GM12878 (cell line): ENCODE measurements around the gene POP7. TPM values are rescaled to one million over a fixed set of nuclear protein-coding genes. Genes with fewer than 3 reads are reported as not detected.

Experiments
- ASH2L ChIP-seq: fragments of 300-600, 200-600 bp; sonication (generic); IDR thresholded peaks from 2 replicates; pipeline ENCODE4 v1.6.1; 2017; ENCODE audit warnings: low read depth, mild to moderate bottlenecking, borderline replicate concordance
- BCL11A ChIP-seq: IDR thresholded peaks from 2 replicates; pipeline ENCODE4 v1.6.1; 2011; ENCODE audit warnings: low read depth, low read length
- CBFB ChIP-seq: IDR thresholded peaks from 2 replicates; pipeline ENCODE4 v1.6.1; 2016; ENCODE audit warnings: antibody characterized with exemption, low read depth
- CHD2 ChIP-seq: IDR thresholded peaks from 2 replicates; pipeline ENCODE4 v1.6.1; 2011; ENCODE audit warnings: low read depth, low read length, improper control_type of control experiment, borderline replicate concordance
- E2F4 ChIP-seq: IDR thresholded peaks from 2 replicates; pipeline ENCODE4 v1.6.1; 2012; ENCODE audit warnings: low read depth, low read length, improper control_type of control experiment
- EGR1 ChIP-seq, 2 experiments: IDR thresholded peaks; 1 replicate in 1 of 2; 2 replicates in 1 of 2; pipeline ENCODE4 v1.6.1; 2011 to 2012; ENCODE audit warnings: low read depth in 2 of 2, low read length in 2 of 2, borderline replicate concordance in 1 of 2, mild to moderate bottlenecking in 1 of 2, moderate library complexity in 1 of 2
- FOS ChIP-seq: IDR thresholded peaks from 3 replicates; pipeline ENCODE4 v1.6.1; 2011; ENCODE audit warnings: borderline replicate concordance; ENCODE audit not compliant: insufficient read length; ENCODE audit errors: extremely low read depth
- HCFC1 ChIP-seq: fragments of 150-350 bp; IDR thresholded peaks from 2 replicates; pipeline ENCODE4 v1.6.1; 2014; ENCODE audit warnings: low read length
- HDAC2 ChIP-seq: fragments of 200-600 bp; sonication (generic); IDR thresholded peaks from 2 replicates; pipeline ENCODE4 v1.6.1; 2017
- IRF4 ChIP-seq: IDR thresholded peaks from 2 replicates; pipeline ENCODE4 v1.6.1; 2011; ENCODE audit warnings: low read depth, low read length
- IRF5 ChIP-seq: fragments of 450-650 bp; IDR thresholded peaks from 2 replicates; pipeline ENCODE4 v1.6.1; 2017; ENCODE audit warnings: borderline replicate concordance
- JUND ChIP-seq: IDR thresholded peaks from 2 replicates; pipeline ENCODE4 v1.6.1; 2012; ENCODE audit warnings: low read depth, mild to moderate bottlenecking, low read length, improper control_type of control experiment, moderate library complexity
- KAT2A ChIP-seq: conservative IDR thresholded peaks from 2 replicates; pipeline ENCODE4 v1.6.1; 2011; ENCODE audit warnings: low read depth, low read length; ENCODE audit not compliant: control insufficient read depth
- KDM1A ChIP-seq: fragments of 200-600 bp; sonication (generic); IDR thresholded peaks from 2 replicates; pipeline ENCODE4 v1.6.1; 2016; ENCODE audit warnings: borderline replicate concordance
- PML ChIP-seq: IDR thresholded peaks from 2 replicates; pipeline ENCODE4 v1.6.1; 2012; ENCODE audit warnings: low read length, inconsistent platforms
- POLR2AphosphoS2 ChIP-seq: IDR thresholded peaks from 2 replicates; pipeline ENCODE4 v1.6.1; 2011; ENCODE audit warnings: low read depth, mild to moderate bottlenecking, low read length, improper control_type of control experiment, moderate library complexity
- RAD21 ChIP-seq: IDR thresholded peaks from 2 replicates; pipeline ENCODE4 v1.6.1; 2011; ENCODE audit warnings: mild to moderate bottlenecking, low read depth, low read length, moderate library complexity; ENCODE audit not compliant: insufficient read depth
- RFX5 ChIP-seq: IDR thresholded peaks from 2 replicates; pipeline ENCODE4 v1.6.1; 2011; ENCODE audit warnings: low read depth, low read length, improper control_type of control experiment
- SIX5 ChIP-seq: IDR thresholded peaks from 2 replicates; pipeline ENCODE4 v1.6.1; 2011; ENCODE audit warnings: mild to moderate bottlenecking, low read depth, low read length, moderate library complexity; ENCODE audit not compliant: severe bottlenecking
- SMAD5 ChIP-seq: IDR thresholded peaks from 2 replicates; pipeline ENCODE4 v1.6.1; 2016; ENCODE audit warnings: antibody characterized with exemption, low read depth
- SRF ChIP-seq, 2 experiments: IDR thresholded peaks; 2 replicates each; pipeline ENCODE4 v1.6.1; 2011; ENCODE audit warnings: low read depth in 2 of 2, low read length in 2 of 2, mild to moderate bottlenecking in 1 of 2, moderate library complexity in 1 of 2
- TAF1 ChIP-seq: IDR thresholded peaks from 2 replicates; pipeline ENCODE4 v1.6.1; 2011; ENCODE audit warnings: mild to moderate bottlenecking, low read depth, low read length, borderline replicate concordance
- USF2 ChIP-seq: IDR thresholded peaks from 2 replicates; pipeline ENCODE4 v1.6.1; 2011; ENCODE audit warnings: low read depth, low read length, improper control_type of control experiment, borderline replicate concordance
- ZBTB4 ChIP-seq: fragments of 450-650 bp; formaldehyde crosslinking; IDR thresholded peaks from 2 replicates; pipeline ENCODE4 v1.4.0; 2022; ENCODE audit warnings: mild to moderate bottlenecking, moderate library complexity
- polyA plus RNA-seq, 11 experiments: library from polyadenylated mRNA; depleted of rRNA in 4 of 11; unstranded in 6 of 11; stranded (reverse) in 5 of 11; fragments of >200 nt; fragmentation: Nextera tagmentation in 4 of 11; fragmentation: Illumina TruSeq in 1 of 11; extraction: Ambion mirVana in 4 of 11; extraction: Trizol in 1 of 11; gene quantifications; 1 replicate in 1 of 11; 2 replicates in 10 of 11; pipeline versions ENCODE4 v1.2.1 to v1.2.3, GENCODE V29; 2011 to 2016; ENCODE audit warnings: inconsistent platforms in 2 of 11, missing spikeins in 2 of 11, low read depth in 1 of 11
- total RNA-seq, 4 experiments: library from RNA; depleted of rRNA in 3 of 4; stranded (reverse); fragments of >200 nt in 3 of 4; fragmentation: Illumina TruSeq in 1 of 4; extraction: Trizol in 1 of 4; gene quantifications; 2 replicates each; pipeline versions ENCODE4 v1.2.1 to v1.2.3, GENCODE V29; 2013 to 2021

POP7 gene
- total and polyA plus RNA-seq, 10 of the 15 experiments (the other 5 are each of a cell fraction or from before 2014, with no cell fraction given) = 12.1 to 148 (median 51.7) TPM

- 0 out of 2 replicates have a peak, but pooled peaks have one; percentile 29 for TF ChIP-seq CBFB
- peak; percentile 89 for TF ChIP-seq USF2
- 0 out of 3 replicates have a peak, but pooled peaks of 1 of the 2 experiments have one; percentile 37 for TF ChIP-seq EGR1 (IDR thresholded peaks at IDR 0.05; ENCODE audit: borderline replicate concordance in 1 of 2, low read depth in 2 of 2, low read length in 2 of 2)
- TF ChIP-seq IRF4 = no peak
- peak; percentile 59 for TF ChIP-seq SIX5
- TF ChIP-seq E2F4 = 0 out of 2 replicates have a peak, but pooled peaks have one; percentile 31
- no peak for TF ChIP-seq KAT2A
- TF ChIP-seq POLR2AphosphoS2 = no peak
- peak; percentile 45; the same call in 1 of the 2 replicates for TF ChIP-seq HCFC1
- TF ChIP-seq JUND = peak; percentile 100
- no peak for TF ChIP-seq FOS
- TF ChIP-seq KDM1A = no peak
- no peak for TF ChIP-seq SMAD5
- TF ChIP-seq PML = peak; percentile 68; the same call in 1 of the 2 replicates
- TF ChIP-seq ZBTB4 = peak; percentile 93
- TF ChIP-seq ASH2L = no peak
- TF ChIP-seq HDAC2 = no peak
- peak; percentile 18; the same call in 1 of the 2 replicates for TF ChIP-seq BCL11A
- peak; percentile 97 for TF ChIP-seq CHD2
- 0 out of 4 replicates have a peak, but pooled peaks of 1 of the 2 experiments have one; percentile 33 for TF ChIP-seq SRF (IDR thresholded peaks at IDR 0.05; ENCODE audit: low read depth in 2 of 2, low read length in 2 of 2)
- 0 out of 2 replicates have a peak, but pooled peaks have one; percentile 28 for TF ChIP-seq RFX5
- no peak for TF ChIP-seq RAD21
- TF ChIP-seq IRF5 = no peak
- peak; percentile 83 for TF ChIP-seq TAF1
These were observed 32.5 kb upstream of the POP7 start, which contains the start of gene GNB2 (continued) for GRCh38 chr7:100673302-100673941.
